Activated naive CD8-positive, alpha-beta T cell (primary cell): ENCODE results near the gene STAMBP.

Experiments
- H3K27ac Mint-ChIP-seq: one replicate; pipeline ENCODE4 v1.8.0; 2021; ENCODE audit warnings: mixed read lengths
- H3K27me3 Mint-ChIP-seq: one replicate; pipeline ENCODE4 v1.8.0; 2021; ENCODE audit warnings: mixed read lengths
- H3K36me3 Mint-ChIP-seq: one replicate; pipeline ENCODE4 v1.8.0; 2021; ENCODE audit warnings: mixed read lengths
- H3K4me1 Mint-ChIP-seq: one replicate; pipeline ENCODE4 v1.8.0; 2021; ENCODE audit warnings: low read depth, mixed read lengths
- H3K4me3 Mint-ChIP-seq: one replicate; pipeline ENCODE4 v1.8.0; 2021; ENCODE audit warnings: mild to moderate bottlenecking, mixed read lengths
- H3K9me3 Mint-ChIP-seq: one replicate; pipeline ENCODE4 v1.8.0; 2021; ENCODE audit warnings: low read depth, mixed read lengths

The STAMBP gene

DNA sequence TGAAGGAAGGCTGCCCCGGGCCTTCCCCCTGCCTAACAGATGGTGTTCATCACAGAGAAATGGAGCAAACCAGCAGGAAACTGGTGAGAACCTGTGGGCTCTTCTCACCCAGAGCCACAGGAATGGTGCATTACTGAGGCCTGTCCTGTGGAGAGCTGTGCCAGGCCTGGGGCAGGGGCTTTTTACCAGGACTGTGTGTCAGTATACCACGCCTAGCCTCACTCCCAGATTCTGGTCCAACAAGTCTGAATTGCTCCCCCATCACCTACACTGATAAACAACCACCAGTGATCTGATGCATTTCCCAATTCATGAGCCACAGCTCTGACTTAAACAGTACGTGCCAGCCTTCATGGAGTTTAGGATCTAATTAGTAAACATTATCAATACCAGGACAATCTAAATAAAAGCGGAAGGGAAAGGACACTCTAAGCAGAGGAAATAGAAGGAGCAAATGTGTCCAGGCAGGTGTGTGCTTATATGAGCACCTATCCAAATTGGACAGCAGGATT, 89.0 kb downstream of the STAMBP start:
- Mint-ChIP-seq H3K4me1 (peaks cover 2% of the 10 kb centered on the region), H3K27ac (no peak overlapping the region), H3K4me3 (no peak overlapping the region), H3K36me3 (no peaks in the 10 kb centered on the region), H3K9me3 (no peaks in the 10 kb centered on the region), H3K27me3 (no peaks in the 10 kb centered on the region)

DNA sequence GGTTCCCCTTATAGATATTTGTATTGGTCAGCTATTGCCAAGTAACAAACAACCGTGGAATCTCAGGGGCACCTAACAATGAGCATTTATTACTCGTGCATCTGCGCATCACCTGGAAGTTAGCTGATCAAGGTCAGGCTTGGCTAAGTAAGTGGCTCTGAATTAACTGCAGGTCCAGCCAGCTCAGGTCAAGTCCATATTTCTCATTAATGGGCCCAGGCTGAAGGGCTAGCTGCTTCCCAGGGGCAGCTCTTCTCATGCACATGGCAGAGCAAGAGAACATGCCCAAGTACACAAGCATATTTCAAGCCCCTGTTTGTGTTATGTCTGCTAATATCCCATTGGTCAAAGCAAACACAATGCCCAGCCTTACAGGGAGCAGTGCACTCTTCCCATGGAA, 90.1 kb downstream of the STAMBP start:
- Mint-ChIP-seq H3K9me3 (no peaks in the 10 kb centered on the region), H3K4me1 (peaks cover 9% of the 10 kb centered on the region), H3K27me3 (no peaks in the 10 kb centered on the region), H3K4me3 (no peak overlapping the region), H3K36me3 (no peaks in the 10 kb centered on the region), H3K27ac (no peak overlapping the region)

DNA sequence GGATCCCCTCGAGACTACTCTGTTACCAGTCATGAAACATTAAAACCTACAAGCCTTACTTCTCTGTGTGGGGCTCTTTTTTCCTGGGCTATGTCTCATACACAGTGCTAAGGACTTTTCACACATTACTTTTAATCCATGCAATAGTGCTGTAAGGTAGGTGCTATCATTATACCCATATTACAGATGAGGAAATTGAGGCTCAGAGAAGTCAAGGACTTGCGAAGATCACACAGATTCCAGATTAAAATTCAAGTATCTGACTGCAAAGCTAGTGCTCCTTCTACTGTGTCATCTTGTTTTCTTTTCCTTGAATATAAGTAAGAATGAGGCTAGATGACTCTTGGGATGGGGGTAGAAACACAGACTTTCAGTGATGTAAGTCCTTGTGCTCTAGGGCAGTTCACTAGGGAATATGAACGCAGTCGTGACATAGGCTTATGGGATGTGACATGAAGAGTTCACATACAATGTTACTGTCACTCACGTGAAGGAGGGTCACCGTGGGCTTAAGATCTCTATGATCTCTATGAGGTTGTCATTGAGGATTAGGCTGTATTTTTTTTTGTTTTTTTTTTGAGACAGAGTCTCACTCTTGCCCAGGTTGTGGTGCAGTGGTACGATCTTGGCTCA, 91.0 kb downstream of the STAMBP start:
- no peaks in the 10 kb centered on the region for H3K36me3 Mint-ChIP-seq
- H3K27me3 Mint-ChIP-seq, result no peaks in the 10 kb centered on the region
- H3K27ac Mint-ChIP-seq, result no peak overlapping the region
- H3K9me3 Mint-ChIP-seq, result no peaks in the 10 kb centered on the region
- H3K4me1 Mint-ChIP-seq, result peaks cover 9% of the 10 kb centered on the region
- no peak overlapping the region for H3K4me3 Mint-ChIP-seq

DNA sequence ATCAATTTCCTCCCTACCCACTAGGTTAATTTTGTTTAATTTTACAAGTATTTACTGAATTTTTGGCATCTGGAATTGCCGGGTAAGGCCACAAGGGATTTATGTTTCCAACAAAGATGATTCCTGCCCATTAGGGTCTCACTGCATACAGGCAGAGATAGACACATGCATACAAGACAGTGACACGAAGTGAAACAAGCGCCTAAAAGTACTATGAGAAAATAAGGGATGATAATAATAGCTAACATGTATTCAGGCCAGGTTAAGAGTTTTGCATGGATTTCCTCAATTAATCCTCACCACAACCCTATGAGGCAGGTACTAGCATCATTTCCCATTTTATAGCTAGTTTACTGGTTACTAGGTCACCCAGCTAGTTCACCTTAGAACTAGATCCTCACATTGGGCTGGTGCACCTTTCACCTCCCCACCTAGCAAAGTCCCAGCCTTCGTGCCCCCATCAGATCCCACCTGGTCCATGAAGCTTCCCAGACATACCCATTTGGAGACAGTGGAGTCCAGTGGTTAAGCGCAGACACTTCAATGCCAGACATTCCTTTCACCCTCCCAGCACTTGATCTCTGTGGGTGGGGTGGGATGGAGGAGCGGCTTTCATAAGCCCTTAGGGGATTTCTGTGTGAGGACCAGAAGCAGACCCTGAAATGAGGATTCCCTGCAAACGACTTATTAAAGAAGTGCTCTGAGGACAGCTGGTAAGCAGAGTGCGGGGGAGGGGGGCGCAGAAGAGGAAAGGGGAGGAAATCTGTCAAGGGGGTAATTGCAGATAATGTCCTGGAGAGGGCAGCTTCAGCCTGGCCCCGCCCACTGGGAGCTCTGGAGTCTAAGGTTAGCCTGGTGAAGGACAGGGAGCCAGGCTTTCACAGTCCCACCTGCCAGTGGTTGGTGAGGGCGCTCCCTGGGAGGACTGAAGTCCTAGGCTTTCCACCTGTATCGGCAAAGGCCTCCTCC, 92.1 kb downstream of the STAMBP start:
- Mint-ChIP-seq H3K36me3 (no peaks in the 10 kb centered on the region), H3K27me3 (no peaks in the 10 kb centered on the region), H3K4me1 (peaks cover 10% of the 10 kb centered on the region), H3K27ac (no peak overlapping the region), H3K9me3 (no peaks in the 10 kb centered on the region), H3K4me3 (no peak overlapping the region)

DNA sequence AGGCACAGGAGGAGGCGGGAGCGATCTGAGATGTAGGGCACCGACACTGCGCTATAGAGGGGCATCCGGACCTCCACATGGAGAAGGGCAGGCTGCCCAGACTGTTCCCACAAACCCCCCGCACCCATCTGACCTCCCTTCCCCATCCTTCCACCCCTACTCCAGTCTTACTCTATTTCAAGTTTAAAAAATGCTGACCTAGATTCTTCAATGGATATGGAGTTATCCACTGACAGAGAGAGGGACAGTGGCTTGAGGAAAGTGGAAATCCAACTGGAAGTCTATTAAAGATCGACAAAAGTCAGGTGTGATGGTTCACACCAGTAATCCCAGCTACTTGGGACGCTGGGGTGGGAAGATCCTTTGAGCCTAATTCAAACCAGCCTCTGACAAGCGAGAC, 92.8 kb downstream of the STAMBP start:
- Mint-ChIP-seq H3K9me3 (no peaks in the 10 kb centered on the region), H3K4me3 (no peak overlapping the region)

DNA sequence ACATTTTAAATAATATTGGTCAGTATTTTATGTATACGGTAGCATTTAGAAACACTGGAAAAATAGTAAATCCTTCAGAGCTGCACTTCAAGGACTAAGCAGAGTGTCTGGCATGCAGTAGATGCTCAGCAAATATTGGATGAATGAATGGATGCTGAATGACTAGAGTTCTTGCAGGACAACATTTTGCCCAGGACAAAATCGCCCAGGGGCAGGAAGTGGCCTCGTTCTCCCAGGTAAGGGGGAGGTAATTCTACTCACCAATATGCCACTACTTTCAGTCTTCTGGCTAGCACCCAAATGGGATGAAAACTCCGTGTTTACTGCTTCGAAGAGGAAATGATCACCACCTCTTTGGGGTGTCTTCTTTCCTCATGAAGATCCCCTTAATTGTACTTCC, 93.9 kb downstream of the STAMBP start:
- Mint-ChIP-seq H3K9me3 (no peaks in the 10 kb centered on the region), H3K4me3 (no peak overlapping the region), H3K27me3 (no peaks in the 10 kb centered on the region), H3K36me3 (no peaks in the 10 kb centered on the region), H3K4me1 (peaks cover 19% of the 10 kb centered on the region), H3K27ac (no peak overlapping the region)

More for the DNA sequence above, 92.8 kb downstream of the STAMBP start:
- Mint-ChIP-seq H3K27ac (no peak overlapping the region), H3K36me3 (no peaks in the 10 kb centered on the region), H3K27me3 (no peaks in the 10 kb centered on the region), H3K4me1 (peaks cover 16% of the 10 kb centered on the region)
